HepG2 (cell line): ENCODE measurements around the gene CTNNA3. TPM values are rescaled to one million over a fixed set of nuclear protein-coding genes. Genes with fewer than 3 reads are reported as not detected.

Experiments used
- KDM5A ChIP-seq: fragments of 200-600 bp; sonication (generic); IDR thresholded peaks from 2 replicates; pipeline ENCODE4 v1.7.0; 2018; ENCODE audit warnings: antibody characterized with exemption, mild to moderate bottlenecking, low read length, borderline replicate concordance
- NFATC3 ChIP-seq: sonication (generic); formaldehyde crosslinking; IDR thresholded peaks from 2 replicates; pipeline ENCODE4 v1.5.1; 2020; ENCODE audit warnings: mild to moderate bottlenecking, missing genetic modification reagents
- PITX1 ChIP-seq: sonication (generic); formaldehyde crosslinking; IDR thresholded peaks from 2 replicates; pipeline ENCODE4 v1.5.1; 2020; ENCODE audit warnings: mild to moderate bottlenecking, missing genetic modification reagents
- RELA ChIP-seq: sonication (generic); formaldehyde crosslinking; IDR thresholded peaks from 2 replicates; pipeline ENCODE4 v1.4.0; 2020; ENCODE audit warnings: missing genetic modification reagents
- SP5 ChIP-seq: IDR thresholded peaks from 2 replicates; pipeline ENCODE4 v1.6.1; 2016; ENCODE audit warnings: low read depth, borderline replicate concordance
- ZNF160 ChIP-seq: sonication (generic); formaldehyde crosslinking; IDR thresholded peaks from 2 replicates; pipeline ENCODE4 v1.8.0; 2022; ENCODE audit warnings: mild to moderate bottlenecking, inconsistent platforms, missing genetic modification reagents
- ZNF772 ChIP-seq: sonication (generic); formaldehyde crosslinking; IDR thresholded peaks from 2 replicates; pipeline ENCODE4 v1.5.0; 2020; ENCODE audit warnings: mild to moderate bottlenecking, missing genetic modification reagents
- polyA plus RNA-seq, 8 experiments: library from polyadenylated mRNA; depleted of rRNA in 3 of 8; stranded (reverse) in 7 of 8; unstranded in 1 of 8; fragments of >200 nt; fragmentation: Illumina TruSeq in 4 of 8; extraction: Trizol in 4 of 8; gene quantifications; 2 replicates each; pipeline versions ENCODE4 v1.2.1 to v1.2.3, GENCODE V29; 2011 to 2016; ENCODE audit warnings: low read depth in 4 of 8, missing spikeins in 1 of 8, mixed read lengths in 1 of 8; ENCODE audit not compliant: insufficient read depth in 1 of 8
- total RNA-seq, 5 experiments: library from RNA; depleted of rRNA; stranded (reverse); fragments of >200 nt; fragmentation: Illumina TruSeq; extraction: Trizol; gene quantifications; 2 replicates each; pipeline ENCODE4 v1.2.3, GENCODE V29; 2016; ENCODE audit warnings: low read depth in 1 of 5
- TF ChIP-seq, protein P1 (sequence below): sonication (generic); formaldehyde crosslinking; conservative IDR thresholded peaks from 2 replicates; pipeline ENCODE4 v1.5.0; 2020; ENCODE audit warnings: missing genetic modification reagents
- TF ChIP-seq, protein P2 (sequence below): sonication (generic); formaldehyde crosslinking; IDR thresholded peaks from 2 replicates; pipeline ENCODE4 v1.5.0; 2020; ENCODE audit warnings: missing genetic modification reagents
- TF ChIP-seq, protein P3 (sequence below): sonication (generic); formaldehyde crosslinking; IDR thresholded peaks from one replicate; pipeline ENCODE4 v1.5.1; 2020; ENCODE audit warnings: mild to moderate bottlenecking, missing genetic modification reagents; ENCODE audit errors: not compliant biosample characterization

Gene CTNNA3
- total and polyA plus RNA-seq, 2 of the 13 experiments (the other 11 are each of a cell fraction or from before 2014, with no cell fraction given), result not detected

DNA sequence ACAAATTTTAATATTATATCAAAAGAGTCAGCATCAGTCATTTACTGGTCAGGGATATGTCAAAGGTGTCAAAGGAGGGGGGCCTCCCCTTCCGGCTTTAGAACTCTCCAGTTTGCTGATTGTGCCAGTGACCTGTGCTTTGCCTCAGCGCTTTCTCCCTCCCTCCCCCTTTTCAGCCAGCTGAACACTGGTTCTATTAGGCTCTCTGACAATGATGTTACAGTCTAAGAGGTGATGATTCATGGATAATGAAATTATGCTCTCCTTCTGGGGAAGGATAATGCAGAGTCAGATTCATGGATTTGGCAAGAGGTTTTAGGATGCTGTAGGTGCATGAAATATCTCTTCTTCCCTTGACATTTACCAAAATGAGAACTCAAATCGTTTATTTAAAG is 764.0 kb downstream of the CTNNA3 start (continued):
- TF ChIP-seq, protein P1, sequence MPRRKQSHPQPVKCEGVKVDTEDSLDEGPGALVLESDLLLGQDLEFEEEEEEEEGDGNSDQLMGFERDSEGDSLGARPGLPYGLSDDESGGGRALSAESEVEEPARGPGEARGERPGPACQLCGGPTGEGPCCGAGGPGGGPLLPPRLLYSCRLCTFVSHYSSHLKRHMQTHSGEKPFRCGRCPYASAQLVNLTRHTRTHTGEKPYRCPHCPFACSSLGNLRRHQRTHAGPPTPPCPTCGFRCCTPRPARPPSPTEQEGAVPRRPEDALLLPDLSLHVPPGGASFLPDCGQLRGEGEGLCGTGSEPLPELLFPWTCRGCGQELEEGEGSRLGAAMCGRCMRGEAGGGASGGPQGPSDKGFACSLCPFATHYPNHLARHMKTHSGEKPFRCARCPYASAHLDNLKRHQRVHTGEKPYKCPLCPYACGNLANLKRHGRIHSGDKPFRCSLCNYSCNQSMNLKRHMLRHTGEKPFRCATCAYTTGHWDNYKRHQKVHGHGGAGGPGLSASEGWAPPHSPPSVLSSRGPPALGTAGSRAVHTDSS (CRISPR knock-in tag), result no peak
- TF ChIP-seq, protein P2, sequence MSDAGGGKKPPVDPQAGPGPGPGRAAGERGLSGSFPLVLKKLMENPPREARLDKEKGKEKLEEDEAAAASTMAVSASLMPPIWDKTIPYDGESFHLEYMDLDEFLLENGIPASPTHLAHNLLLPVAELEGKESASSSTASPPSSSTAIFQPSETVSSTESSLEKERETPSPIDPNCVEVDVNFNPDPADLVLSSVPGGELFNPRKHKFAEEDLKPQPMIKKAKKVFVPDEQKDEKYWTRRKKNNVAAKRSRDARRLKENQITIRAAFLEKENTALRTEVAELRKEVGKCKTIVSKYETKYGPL (CRISPR knock-in tag), result no peak
- TF ChIP-seq RELA (CRISPR knock-in tag), result no peak
- TF ChIP-seq KDM5A, result no peak
- TF ChIP-seq, protein P3, sequence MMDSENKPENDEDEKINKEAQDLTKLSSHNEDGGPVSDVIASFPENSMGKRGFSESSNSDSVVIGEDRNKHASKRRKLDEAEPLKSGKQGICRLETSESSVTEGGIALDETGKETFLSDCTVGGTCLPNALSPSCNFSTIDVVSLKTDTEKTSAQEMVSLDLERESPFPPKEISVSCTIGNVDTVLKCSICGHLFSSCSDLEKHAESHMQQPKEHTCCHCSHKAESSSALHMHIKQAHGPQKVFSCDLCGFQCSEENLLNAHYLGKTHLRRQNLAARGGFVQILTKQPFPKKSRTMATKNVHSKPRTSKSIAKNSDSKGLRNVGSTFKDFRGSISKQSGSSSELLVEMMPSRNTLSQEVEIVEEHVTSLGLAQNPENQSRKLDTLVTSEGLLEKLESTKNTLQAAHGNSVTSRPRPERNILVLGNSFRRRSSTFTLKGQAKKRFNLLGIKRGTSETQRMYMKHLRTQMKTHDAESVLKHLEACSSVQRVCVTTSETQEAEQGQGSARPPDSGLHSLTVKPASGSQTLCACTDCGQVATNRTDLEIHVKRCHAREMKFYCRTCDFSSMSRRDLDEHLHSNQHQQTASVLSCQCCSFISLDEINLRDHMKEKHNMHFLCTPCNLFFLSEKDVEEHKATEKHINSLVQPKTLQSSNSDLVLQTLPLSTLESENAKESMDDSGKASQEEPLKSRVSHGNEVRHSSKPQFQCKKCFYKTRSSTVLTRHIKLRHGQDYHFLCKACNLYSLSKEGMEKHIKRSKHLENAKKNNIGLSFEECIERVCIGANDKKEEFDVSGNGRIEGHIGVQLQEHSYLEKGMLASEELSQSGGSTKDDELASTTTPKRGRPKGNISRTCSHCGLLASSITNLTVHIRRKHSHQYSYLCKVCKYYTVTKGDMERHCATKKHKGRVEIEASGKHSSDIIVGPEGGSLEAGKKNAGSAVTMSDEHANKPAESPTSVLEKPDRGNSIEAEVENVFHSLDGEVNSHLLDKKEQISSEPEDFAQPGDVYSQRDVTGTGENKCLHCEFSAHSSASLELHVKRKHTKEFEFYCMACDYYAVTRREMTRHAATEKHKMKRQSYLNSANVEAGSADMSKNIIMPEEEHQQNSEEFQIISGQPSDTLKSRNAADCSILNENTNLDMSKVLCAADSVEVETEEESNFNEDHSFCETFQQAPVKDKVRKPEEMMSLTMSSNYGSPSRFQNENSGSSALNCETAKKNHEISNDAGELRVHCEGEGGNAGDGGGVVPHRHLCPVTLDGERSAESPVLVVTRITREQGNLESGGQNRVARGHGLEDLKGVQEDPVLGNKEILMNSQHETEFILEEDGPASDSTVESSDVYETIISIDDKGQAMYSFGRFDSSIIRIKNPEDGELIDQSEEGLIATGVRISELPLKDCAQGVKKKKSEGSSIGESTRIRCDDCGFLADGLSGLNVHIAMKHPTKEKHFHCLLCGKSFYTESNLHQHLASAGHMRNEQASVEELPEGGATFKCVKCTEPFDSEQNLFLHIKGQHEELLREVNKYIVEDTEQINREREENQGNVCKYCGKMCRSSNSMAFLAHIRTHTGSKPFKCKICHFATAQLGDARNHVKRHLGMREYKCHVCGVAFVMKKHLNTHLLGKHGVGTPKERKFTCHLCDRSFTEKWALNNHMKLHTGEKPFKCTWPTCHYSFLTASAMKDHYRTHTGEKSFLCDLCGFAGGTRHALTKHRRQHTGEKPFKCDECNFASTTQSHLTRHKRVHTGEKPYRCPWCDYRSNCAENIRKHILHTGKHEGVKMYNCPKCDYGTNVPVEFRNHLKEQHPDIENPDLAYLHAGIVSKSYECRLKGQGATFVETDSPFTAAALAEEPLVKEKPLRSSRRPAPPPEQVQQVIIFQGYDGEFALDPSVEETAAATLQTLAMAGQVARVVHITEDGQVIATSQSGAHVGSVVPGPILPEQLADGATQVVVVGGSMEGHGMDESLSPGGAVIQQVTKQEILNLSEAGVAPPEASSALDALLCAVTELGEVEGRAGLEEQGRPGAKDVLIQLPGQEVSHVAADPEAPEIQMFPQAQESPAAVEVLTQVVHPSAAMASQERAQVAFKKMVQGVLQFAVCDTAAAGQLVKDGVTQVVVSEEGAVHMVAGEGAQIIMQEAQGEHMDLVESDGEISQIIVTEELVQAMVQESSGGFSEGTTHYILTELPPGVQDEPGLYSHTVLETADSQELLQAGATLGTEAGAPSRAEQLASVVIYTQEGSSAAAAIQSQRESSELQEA (CRISPR knock-in tag), result no peak
- TF ChIP-seq ZNF160 (CRISPR knock-in tag), result no peak
- no peak for TF ChIP-seq NFATC3 (CRISPR knock-in tag)
- no peak for TF ChIP-seq ZNF772 (CRISPR knock-in tag)
- TF ChIP-seq PITX1, result no peak
- no peak for TF ChIP-seq SP5 (CRISPR knock-in tag)
